G401 (cell line): ENCODE data around the gene KHNYN. TPM values are rescaled to one million over a fixed set of nuclear protein-coding genes. Genes with fewer than 3 reads are reported as not detected.

Source experiments
- DNase-seq: peaks from one replicate; pipeline ENCODE4 v3.0.0-alpha.2; 2015; ENCODE audit warnings: low spot score
- in situ Hi-C: cut with HindIII; loops from 2 replicates; pipeline ENCODE4 v1.10.0; 2016; ENCODE audit warnings: low sequenced_read_pairs, mixed read lengths
- total RNA-seq: library from RNA; depleted of rRNA; stranded (reverse); fragments of >200 nt; shearing (Covaris generic); gene quantifications from 2 replicates; pipeline ENCODE4 v1.2.3, GENCODE V29; 2014

The KHNYN gene
- total RNA-seq, 1 experiment from 2014 or later: 54.9 TPM

DNA sequence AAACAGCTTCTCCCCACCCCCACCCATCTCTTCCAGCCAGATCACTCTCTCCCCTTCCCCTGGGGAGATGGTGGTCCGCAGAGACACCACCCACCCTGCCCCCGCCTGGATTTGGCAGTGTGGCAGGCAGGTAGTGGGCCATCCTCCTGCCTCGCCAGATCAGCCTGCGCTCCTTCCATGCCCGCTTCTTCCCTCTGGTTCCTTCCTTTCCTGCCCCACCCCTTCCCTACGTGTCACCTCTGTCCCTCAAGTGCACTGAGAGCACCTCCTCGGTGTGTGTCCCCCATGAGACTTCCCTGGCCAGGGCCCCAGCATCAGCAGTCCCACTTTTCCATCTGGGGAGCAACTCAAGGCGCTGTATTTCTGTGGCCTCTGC lies 30.3 kb upstream of the KHNYN start:
- in situ Hi-C loops: no loop called here

DNA sequence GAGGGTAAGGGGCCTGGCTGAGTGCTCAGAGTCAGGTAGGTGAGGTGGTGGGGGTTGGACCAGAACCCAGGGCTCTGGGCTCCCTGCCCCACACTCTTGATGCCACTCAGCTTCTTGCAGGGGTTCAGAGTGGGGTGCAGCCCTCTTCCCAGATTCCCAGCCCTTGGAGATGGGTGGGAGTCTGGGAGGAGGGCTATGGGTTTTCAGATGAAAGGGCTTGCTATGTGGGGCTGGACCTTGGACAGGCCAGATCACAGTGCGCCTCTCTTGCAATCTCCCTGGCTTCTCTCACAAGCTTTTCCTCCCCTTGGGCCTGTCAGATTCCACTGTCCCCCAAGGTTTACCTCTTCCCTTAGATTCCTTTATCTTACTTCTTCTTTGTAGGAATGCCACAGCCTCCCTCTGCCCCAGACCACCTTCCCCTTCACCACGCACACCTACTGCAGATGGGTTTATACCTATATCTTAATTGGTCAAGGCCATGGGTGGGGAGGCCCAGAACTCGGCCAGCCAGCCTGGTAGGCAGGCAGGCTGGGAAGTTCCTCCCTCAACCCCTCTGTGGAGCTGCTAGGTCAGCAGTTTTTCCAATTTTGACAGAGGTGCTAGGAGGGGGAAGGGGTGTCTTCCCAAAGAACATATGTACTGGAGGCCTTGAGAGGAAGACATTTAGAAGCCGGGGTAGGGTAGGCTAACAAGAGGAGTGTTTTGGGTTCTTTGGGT lies 29.6 kb upstream of the KHNYN start:
- in situ Hi-C loops: no loop called here
- DNase-seq: peak; percentile 42

More for the DNA sequence above, 30.3 kb upstream of the KHNYN start:
- peak; percentile 59 for DNase-seq

DNA sequence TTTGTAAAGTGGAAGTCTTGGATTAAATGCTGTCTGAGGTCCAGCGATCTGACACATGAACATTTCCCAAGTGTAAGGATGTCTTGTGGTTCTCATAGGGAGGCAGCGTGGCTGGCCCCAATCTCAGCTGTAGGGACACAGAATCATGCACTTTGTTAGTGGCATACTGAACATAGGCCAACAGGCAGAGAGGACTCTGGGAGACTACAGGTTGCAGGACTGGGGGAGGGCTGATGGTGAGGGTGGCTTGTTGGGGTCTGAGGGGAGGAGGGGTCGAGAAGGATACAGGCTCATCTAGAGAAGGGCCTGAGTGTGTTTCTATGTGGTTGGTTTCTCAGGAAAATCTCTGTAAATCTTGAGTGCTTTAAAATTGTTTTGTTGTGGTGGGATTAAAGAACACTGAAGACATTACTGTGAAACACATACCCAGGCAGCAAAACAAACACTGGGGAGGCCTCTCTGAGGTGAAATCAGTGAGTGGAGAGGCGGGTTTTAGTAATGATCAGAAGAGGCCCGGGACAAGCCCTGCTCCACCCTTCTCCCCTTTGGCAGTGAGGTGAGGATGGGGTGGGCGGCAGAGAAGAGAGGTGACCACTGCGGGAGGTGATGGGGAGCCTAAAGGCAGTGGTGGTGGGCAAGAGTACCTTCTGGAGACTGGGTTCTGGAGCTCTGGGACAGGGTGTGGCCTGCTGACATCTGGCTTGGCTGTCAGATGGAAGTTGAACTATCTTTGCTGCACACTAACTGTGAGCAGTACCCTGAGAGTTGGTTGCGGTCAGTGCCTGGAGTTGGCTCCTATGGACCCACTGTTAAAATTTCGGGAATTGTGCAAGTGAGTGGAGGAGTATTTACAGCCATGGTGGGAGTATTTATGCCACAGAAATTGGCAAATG lies 27.7 kb upstream of the KHNYN start:
- peak; percentile 43 for DNase-seq
- in situ Hi-C loops: no loop called here

DNA sequence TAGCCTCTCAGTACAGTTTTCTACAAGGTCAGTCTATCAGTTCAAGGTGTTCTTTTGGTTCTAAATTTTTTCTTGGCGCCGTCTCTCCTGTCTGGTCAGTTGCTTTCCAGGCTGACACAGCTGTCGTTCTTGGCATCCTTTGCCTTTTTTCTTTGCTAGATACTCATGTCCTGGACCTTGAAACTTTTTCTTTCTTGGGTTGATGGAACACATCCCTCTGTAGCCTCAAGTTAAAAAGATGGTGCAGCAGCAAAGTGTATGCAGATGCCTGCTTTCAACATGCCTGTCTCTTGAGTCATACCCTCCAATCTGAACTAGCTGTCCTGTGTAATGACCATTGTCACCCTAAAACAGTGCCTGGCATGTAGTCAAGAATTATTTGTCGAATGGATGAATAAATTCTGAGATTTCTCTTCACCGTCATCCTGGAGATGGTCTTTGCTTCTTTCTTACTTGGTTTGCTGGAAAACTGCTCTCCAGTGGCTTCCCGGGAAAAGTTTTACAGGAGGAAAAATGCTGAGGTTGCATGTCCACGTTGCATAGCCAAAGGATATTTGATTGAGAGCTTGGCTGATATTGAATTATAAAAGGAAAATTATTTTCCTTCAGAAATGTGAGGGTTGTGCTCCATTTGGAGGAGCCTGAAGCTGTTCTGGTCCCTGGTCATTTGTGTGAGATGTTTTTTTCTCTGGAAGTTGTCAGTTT lies 26.3 kb upstream of the KHNYN start:
- in situ Hi-C loops: no loop called here
- DNase-seq: peak; percentile 69

DNA sequence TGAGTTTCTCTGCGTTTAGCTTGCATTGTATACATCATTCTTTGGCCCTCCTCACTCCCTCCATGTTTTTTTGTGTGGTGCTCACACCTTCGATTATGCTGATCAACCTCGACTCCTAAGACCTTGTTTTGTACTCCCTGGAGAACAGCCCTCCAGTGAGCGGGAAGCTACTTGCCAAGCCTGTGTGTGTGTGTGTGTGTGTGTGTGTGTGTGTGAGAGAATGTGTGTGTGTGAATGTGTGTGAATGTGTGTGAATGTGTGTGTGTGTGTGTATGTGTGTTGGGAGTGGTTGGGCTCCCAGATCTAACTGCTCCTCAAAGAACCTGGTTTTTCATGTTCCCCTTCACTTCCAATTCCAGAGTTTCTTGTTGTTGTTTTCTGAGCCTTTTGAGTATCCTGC lies 24.9 kb upstream of the KHNYN start:
- DNase-seq: no peak
- in situ Hi-C loops: no loop called here

DNA sequence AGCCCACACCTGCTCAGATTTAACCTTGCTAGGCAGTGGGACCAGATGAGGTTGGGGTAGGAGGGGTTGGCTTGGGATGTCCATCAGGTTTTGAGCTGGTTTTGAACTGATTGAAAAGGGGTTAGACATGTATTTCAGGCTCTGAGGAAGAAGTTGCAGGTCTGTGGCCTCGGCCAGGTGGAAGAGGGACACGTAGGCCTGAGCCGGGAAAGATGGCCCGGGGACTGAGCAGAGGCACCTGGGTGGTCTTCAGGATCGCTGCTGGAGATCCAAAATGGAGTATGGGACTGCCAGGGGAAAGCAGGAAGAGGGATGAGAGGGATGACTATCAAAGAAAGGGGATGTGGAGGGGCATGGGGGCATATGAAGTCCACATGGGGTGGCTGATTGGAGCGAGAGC lies 23.3 kb upstream of the KHNYN start:
- in situ Hi-C loops: no loop called here
- no peak for DNase-seq

DNA sequence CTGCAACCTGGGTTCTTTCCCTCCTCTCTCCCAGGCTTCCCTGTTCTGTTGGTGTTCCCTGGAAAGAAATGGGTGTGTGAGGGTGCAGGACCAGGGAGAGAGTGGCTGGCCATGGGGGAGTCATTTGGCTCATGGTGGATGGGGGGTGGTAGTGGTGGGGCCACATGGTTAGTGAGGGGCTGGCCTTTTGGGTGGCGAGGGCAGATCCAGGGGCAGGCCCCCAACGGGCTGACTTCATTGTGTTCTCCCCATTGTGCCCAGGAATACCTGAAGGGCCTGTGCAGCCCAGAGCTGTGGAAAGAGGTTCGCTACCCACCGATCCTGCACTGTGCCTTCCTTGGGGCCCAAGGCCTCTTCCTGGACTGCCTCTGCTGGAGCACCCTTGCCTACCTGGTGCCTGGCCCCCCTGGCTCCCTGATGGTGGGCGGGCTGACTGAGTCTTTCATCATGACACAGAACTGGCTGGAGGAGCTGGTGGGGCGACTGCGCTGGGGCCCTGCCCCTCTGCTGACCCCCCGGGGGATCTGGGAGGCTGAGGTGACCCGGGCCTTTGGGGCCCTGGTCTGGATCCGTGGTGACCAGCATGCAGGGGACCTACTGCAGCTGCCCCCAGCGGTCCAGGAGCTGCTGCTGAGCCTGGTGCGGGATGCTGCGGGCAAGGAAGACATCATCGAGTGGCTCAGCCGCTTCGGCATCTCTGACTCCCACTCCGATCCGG lies 22.0 kb upstream of the KHNYN start:
- no peak for DNase-seq
- in situ Hi-C loops: no loop called here

DNA sequence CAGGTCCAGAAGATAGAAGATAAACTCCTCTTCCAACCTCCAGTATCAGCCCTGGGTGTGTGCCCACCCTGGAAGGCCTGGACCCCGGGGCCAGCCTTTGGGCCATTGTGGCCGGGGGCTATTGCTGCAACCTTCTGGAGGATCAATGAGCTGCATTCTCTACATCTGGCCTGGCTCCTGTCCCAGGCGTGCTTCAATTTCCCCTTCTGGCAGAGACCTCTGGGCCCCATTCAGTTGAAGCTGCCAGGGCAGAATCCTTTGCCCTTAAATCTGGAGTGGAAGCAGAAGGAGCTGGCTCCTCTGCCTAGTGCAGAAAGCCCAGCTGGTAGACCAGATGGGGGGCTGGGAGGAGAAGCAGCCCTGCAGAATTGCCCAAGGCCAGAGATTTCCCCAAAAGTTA lies 21.0 kb upstream of the KHNYN start:
- DNase-seq: no peak
- in situ Hi-C loops: no loop called here

DNA sequence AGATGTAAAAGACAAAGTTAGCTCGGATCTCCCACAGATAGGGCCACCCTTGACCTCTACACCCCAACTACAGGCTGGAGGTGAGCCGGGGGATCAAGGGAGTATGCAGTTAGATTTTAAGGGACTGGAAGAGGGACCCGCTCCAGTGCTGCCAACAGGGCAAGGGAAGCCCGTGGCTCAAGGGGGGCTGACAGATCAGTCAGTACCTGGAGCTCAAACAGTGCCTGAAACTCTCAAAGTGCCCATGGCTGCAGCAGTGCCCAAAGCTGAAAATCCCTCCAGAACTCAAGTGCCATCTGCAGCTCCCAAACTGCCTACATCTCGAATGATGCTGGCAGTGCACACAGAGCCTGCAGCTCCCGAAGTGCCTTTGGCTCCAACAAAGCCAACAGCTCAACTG lies 20.6 kb upstream of the KHNYN start:
- in situ Hi-C loops: no loop called here
- no peak for DNase-seq

DNA sequence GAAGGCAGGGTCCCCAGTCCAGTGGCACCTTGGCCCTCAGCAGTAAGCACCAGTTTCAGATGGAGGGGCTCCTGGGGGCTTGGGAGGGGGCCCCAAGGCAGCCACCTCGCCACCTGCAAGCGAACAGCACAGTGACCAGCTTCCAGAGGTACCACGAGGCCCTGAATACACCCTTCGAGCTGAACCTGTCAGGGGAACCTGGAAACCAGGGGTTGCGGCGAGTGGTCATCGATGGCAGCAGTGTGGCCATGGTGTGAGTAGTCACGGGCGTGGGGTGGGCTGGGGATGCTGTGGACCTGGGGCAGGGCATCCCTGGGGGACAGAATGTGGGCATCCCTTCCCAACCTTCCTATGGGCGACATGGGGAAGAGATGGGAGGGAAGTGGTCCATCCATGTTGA lies 19.8 kb upstream of the KHNYN start:
- DNase-seq: no peak

DNA sequence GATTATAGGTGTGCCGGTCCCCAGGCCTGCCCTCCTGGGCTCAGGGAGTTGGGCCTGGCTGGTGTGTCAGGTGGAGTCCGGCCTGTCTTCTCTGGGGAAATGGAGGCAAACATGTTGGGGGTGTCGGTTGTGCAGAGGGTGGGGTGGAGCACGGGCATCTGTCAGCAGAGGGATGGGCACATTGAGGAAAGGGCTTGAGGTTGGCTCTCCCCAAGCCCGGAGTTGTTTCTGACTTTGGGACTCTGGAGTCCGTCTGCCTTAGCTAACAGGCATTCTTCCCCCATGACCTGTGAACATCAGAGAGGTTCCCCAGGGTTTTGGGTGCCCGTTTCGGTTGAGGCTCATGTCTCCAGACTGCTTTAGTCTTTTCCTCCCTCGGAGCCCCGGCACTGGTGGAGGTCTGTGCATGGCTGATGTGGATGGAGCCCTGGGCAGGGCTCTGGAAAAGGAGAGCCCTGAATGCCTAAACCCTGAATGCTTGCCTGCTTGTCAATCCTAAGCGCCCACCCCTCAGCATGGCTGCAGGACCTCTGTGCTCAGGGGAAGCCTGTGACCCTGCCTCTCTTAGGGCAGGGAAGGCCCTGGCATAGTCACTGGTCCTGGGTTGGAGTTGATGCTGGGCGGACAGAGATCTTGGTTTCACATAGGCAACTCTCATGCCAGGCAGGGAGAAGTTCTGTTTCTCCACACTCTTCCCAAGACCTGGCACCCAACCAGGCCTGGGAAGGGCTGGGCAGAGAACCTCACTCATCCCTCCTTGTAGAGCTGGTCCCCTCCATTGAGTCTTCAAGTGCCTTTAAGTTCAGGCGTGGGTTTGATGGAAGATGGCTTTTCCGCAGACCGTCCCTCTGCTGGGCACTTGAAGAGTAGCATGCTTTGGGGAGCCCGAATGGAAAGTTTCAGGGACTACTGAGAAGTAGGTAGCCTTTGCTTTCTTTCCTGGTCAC lies 18.0 kb upstream of the KHNYN start:
- DNase-seq: peak; percentile 67

More for the DNA sequence above, 19.8 kb upstream of the KHNYN start:
- in situ Hi-C loops: no loop called here

DNA sequence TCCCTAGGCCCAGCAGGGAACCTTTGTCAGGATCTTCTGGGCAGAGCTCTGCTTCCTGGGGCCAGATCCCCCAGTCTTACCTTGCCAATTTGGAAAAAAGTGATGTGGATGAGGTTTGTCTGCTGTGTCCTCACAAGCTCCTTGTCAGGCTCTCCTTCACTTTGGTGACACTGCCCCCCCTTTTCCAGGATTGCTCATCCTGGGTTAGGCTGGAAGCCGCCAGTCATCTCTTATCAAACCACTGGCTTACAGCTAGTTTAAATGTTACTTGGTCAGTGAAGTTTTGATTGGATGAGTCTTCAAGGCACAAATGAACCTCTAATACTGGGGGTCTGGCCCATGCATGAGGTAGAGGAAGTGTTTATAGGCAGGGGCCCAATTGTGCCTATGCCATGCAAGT lies 15.7 kb upstream of the KHNYN start:
- no peak for DNase-seq
- in situ Hi-C loops: no loop called here

More for the DNA sequence above, 18.0 kb upstream of the KHNYN start:
- in situ Hi-C loops: no loop called here

DNA sequence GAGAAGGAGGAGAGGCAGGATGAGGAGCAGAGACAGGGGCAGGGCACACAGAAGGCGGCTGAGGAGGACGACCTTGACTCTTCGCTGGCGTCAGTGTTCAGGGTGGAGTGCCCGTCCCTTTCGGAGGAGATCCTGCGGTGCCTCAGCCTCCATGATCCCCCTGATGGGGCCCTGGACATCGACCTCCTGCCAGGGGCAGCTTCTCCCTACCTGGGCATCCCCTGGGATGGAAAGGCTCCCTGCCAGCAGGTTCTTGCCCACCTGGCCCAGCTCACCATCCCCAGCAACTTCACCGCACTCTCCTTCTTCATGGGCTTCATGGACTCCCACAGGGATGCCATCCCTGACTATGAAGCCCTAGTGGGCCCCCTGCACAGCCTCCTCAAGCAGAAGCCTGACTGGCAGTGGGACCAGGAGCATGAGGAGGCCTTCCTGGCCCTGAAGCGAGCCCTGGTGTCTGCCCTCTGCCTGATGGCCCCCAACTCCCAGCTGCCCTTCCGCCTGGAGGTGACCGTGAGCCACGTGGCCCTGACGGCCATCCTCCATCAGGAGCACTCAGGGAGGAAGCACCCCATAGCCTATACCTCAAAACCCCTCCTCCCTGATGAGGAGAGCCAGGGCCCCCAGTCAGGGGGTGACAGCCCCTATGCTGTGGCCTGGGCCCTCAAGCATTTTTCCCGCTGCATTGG lies 14.9 kb upstream of the KHNYN start:
- in situ Hi-C loops: no loop called here
- DNase-seq: no peak

DNA sequence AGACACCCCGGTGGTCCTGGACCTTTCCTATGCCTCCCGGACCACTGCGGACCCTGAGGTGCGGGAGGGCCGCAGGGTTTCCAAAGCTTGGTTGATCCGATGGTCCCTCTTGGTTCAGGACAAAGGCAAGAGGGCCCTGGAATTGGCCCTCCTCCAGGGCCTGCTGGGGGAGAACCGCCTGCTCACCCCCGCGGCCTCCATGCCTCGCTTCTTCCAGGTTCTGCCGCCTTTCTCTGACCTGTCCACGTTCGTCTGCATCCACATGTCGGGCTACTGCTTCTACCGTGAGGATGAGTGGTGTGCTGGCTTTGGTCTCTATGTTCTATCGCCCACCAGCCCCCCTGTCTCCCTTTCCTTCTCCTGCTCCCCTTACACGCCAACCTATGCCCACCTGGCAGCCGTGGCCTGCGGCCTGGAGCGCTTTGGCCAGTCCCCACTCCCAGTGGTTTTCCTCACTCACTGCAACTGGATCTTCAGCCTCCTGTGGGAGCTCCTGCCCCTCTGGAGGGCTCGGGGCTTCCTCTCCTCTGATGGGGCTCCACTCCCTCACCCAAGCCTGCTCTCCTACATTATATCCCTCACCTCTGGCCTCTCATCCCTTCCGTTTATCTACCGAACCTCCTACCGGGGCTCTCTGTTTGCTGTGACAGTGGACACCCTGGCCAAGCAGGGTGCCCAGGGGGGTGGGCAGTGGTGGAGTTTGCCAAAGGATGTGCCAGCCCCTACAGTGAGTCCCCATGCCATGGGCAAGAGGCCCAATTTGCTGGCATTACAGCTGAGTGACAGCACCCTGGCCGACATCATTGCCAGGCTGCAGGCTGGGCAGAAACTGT lies 14.1 kb upstream of the KHNYN start:
- no peak for DNase-seq
- in situ Hi-C loops: no loop called here

DNA sequence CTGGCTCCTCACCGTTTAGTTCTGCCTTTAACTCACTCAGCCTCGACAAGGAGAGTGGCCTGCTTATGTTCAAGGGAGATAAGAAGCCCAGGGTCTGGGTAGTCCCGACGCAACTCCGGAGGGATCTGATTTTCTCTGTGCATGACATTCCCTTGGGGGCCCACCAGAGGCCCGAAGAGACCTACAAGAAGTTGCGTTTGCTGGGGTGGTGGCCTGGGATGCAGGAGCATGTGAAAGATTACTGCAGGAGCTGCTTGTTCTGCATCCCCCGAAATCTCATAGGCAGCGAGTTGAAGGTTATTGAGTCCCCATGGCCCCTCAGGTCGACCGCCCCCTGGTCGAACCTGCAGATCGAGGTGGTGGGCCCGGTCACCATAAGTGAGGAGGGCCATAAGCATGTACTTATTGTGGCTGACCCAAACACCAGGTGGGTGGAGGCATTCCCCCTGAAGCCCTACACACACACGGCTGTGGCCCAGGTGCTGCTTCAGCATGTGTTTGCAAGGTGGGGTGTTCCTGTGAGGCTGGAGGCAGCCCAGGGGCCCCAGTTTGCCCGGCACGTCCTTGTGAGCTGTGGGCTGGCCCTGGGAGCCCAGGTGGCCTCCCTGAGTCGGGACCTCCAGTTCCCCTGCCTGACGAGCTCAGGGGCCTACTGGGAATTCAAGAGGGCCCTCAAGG lies 13.4 kb upstream of the KHNYN start:
- DNase-seq: no peak
- in situ Hi-C loops: no loop called here

DNA sequence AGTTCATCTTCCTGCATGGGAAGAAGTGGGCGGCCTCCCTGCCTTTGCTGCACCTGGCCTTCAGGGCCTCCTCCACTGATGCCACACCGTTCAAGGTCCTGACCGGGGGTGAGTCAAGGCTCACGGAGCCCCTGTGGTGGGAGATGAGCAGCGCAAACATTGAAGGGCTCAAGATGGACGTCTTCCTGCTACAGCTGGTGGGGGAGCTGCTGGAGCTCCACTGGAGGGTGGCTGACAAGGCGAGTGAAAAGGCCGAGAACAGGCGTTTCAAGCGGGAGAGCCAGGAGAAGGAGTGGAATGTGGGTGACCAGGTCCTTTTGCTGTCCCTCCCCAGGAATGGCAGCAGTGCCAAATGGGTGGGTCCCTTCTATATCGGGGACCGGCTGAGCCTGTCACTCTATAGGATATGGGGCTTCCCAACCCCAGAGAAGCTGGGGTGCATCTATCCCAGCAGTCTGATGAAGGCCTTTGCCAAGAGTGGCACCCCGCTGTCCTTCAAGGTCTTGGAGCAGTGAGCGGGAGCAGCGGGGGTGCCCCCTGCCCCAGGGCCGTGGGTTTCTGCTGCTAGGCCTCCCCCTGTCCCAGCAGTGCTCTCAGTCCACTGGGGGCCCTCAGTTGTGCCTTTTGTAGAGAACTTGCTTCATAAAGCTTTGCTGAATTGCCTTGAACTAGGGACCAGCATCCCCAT lies 12.7 kb upstream of the KHNYN start:
- in situ Hi-C loops: no loop called here
- DNase-seq: no peak
